ENCODE data around the gene NOM1.

GRCh38 chr7:156963472-156963871 is 14.0 kb downstream of the NOM1 start:
- TF ChIP-seq CTCF (IDR thresholded peaks at IDR 0.05) (no peak), POLR2A (IDR thresholded peaks at IDR 0.05) (no peak)

All from uterus (tissue), 2 donors.